Immature natural killer cell (primary cell): ENCODE data around the gene EPN3. TPM values are rescaled to one million over a fixed set of nuclear protein-coding genes. Genes with fewer than 3 reads are reported as not detected.

Experiments used
- DNase-seq, 3 donors: peaks; one replicate each; pipeline ENCODE4 v3.0.0; 2022; ENCODE audit warnings: mixed read lengths in 1 of 3
- H3K27ac Mint-ChIP-seq, 6 donors: one replicate each; pipeline ENCODE4 v1.8.0; 2020; ENCODE audit warnings: mixed read lengths in 6 of 6, mild to moderate bottlenecking in 5 of 6, inconsistent platforms in 4 of 6, moderate library complexity in 3 of 6
- H3K27me3 Mint-ChIP-seq, 3 donors: one replicate each; pipeline ENCODE4 v1.8.0; 2020 to 2021; ENCODE audit warnings: low read depth in 3 of 3, mild to moderate bottlenecking in 3 of 3, mixed read lengths in 3 of 3, moderate library complexity in 3 of 3, inconsistent platforms in 1 of 3
- H3K36me3 Mint-ChIP-seq, 3 donors: one replicate each; pipeline ENCODE4 v1.8.0; 2020; ENCODE audit warnings: mixed read lengths in 3 of 3, inconsistent platforms in 2 of 3, mild to moderate bottlenecking in 2 of 3
- H3K4me1 Mint-ChIP-seq, 2 donors: one replicate each; pipeline ENCODE4 v1.8.0; 2020; ENCODE audit warnings: inconsistent platforms in 2 of 2, mild to moderate bottlenecking in 2 of 2, mixed read lengths in 2 of 2, moderate library complexity in 1 of 2
- H3K4me3 Mint-ChIP-seq, 5 donors: one replicate each; pipeline ENCODE4 v1.8.0; 2020; ENCODE audit warnings: mild to moderate bottlenecking in 5 of 5, mixed read lengths in 5 of 5, inconsistent platforms in 3 of 5, moderate library complexity in 3 of 5
- H3K9me3 Mint-ChIP-seq, 6 donors: one replicate each; pipeline ENCODE4 v1.8.0; 2020; ENCODE audit warnings: mild to moderate bottlenecking in 6 of 6, mixed read lengths in 6 of 6, inconsistent platforms in 4 of 6, moderate library complexity in 3 of 6
- polyA plus RNA-seq, 3 donors: library from polyadenylated mRNA; unstranded; fragments of 300-500 nt; fragmentation: Illumina TruSeq; gene quantifications; one replicate each; pipeline ENCODE4 v1.2.3, GENCODE V29; 2021

Gene EPN3
- polyA plus RNA-seq, 3 donors from 2014 or later = not detected

DNA sequence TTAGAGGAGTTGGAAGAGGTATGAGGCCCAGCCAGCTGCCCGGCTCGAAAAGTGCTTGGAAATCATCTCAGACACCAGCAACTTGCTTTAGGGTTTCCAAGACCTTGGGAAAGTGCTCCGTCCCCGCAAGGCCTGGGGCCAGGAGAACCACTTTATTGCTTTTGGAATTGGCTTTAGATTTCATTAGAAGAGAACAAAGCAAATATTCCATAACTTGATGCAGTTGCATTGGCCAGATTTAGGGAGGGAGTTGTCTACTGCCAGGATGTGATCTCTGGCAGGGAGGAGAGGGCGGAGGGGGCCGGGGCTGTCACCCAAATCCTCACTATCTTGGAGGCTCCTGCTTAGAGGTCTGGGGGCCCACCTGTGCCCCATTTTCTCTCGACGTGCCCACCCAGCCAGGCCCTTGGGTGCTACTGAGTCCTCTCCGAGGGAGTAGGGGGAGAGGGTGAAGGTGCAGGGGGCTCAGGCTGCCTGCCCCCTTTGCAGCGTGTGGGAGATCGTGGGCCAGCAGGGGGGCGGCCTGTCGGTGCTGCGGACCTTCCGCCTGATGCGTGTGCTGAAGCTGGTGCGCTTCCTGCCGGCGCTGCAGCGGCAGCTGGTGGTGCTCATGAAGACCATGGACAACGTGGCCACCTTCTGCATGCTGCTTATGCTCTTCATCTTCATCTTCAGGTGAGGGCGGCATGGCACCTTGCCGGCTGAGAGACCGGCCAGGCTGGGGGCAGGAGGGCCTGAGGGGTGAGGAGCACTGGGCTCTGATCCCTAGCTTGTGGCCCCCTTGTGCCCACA, 58.6 kb downstream of the EPN3 start:
- DNase-seq = no peak
- Mint-ChIP-seq H3K36me3 (no peaks in the 10 kb centered on the region), H3K4me1 (no peaks in the 10 kb centered on the region), H3K9me3 (no peaks in the 10 kb centered on the region), H3K27me3 (peaks cover 0 to 5% (median 3%) of the 10 kb centered on the region in 3 donors), H3K27ac (no peak overlapping the region), H3K4me3 (no peak overlapping the region)

DNA sequence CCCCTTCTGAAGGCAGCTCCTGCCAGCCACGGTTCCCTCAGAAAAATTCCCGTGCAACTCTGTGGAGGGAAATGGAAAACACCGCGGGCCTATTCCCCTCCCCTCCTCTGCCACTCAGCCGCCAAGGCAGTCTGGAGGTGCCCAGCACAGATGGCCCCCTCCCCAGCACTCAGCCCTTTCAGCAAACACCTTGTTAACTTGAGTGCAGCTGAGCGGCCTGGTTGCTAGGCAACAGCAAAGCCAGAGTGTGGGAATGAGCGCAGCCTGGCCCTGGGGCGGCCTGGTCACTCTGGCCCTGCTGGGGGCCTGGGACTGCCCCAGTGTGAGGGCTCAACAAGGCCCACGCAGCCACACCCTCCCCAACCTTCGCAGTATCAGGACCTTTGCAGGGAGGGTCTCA, 60.8 kb downstream of the EPN3 start:
- H3K36me3 Mint-ChIP-seq = no peaks in the 10 kb centered on the region
- no peaks in the 10 kb centered on the region for H3K4me1 Mint-ChIP-seq
- no peak overlapping the region for H3K4me3 Mint-ChIP-seq
- DNase-seq = no peak
- H3K9me3 Mint-ChIP-seq = no peaks in the 10 kb centered on the region
- H3K27me3 Mint-ChIP-seq = peaks cover 0 to 4% (median 3%) of the 10 kb centered on the region in 3 donors
- no peak overlapping the region for H3K27ac Mint-ChIP-seq

Other genes starting within 250 kb of the EPN3 start
- 10 to 100 TPM in 1 of 3 donors, 1 to 10 TPM in 2; 6.8 to 17.4 (median 7.1) TPM for gene XYLT2, start 186.6 kb upstream of the EPN3 start, polyA plus RNA-seq
- 10 to 100 TPM; 47.8 to 69.1 (median 49.4) TPM for gene MRPL27, start 159.6 kb upstream of the EPN3 start, polyA plus RNA-seq
- under 1 TPM in 2 of 3 donors, not detected in 1; 0.47 to 0.85 TPM for gene EME1, start 159.5 kb upstream of the EPN3 start, polyA plus RNA-seq
- gene LRRC59, start 135.2 kb upstream of the EPN3 start, polyA plus RNA-seq = 10 to 100 TPM; 16.8 to 30.3 (median 23.9) TPM
- gene ACSF2, start 106.5 kb upstream of the EPN3 start, polyA plus RNA-seq = 10 to 100 TPM in 1 of 3 donors, 1 to 10 TPM in 2; 4.8 to 11.1 (median 5.4) TPM
- not detected for gene CHAD, start 63.9 kb upstream of the EPN3 start, polyA plus RNA-seq
- 10 to 100 TPM; 50.5 to 54.2 (median 54.1) TPM for gene RSAD1, start 53.9 kb upstream of the EPN3 start, polyA plus RNA-seq
- gene MYCBPAP, start 24.3 kb upstream of the EPN3 start, polyA plus RNA-seq = under 1 TPM in 1 of 3 donors, not detected in 2; 1.00 TPM
- 10 to 100 TPM in 1 of 3 donors, 1 to 10 TPM in 2; 9.8 to 23.0 (median 9.9) TPM for gene SPATA20, start 14.4 kb downstream of the EPN3 start, polyA plus RNA-seq
- gene CACNA1G, start 28.0 kb downstream of the EPN3 start, polyA plus RNA-seq = not detected
- gene ABCC3, start 102.1 kb downstream of the EPN3 start, polyA plus RNA-seq = 1 to 10 TPM in 1 of 3 donors, under 1 TPM in 1, not detected in 1; 0.52 to 1.2 TPM
- gene ANKRD40, start 175.2 kb downstream of the EPN3 start, polyA plus RNA-seq = 1 to 10 TPM; 2.3 to 6.8 (median 4.0) TPM
- gene LUC7L3, start 186.9 kb downstream of the EPN3 start, polyA plus RNA-seq = 10 to 100 TPM; 29.2 to 77.8 (median 30.0) TPM
- gene ANKRD40CL, start 234.8 kb downstream of the EPN3 start, polyA plus RNA-seq = not detected